Central memory CD8-positive, alpha-beta T cell (primary cell): ENCODE results near the gene MEAF6.

ENCODE experiments used
- ATAC-seq: fragments of 150-1000 bp; cut with Tn5 transposase; replicated peaks from 2 replicates; pipeline ENCODE4 v1.10.0; 2022; ENCODE audit warnings: mild to moderate bottlenecking, moderate FRiP score, moderate number of reproducible peaks; ENCODE audit not compliant: poor library complexity, severe bottlenecking; ENCODE audit errors: extremely low read depth
- DNase-seq, 2 donors: peaks; one replicate each; pipeline ENCODE4 v3.0.0; 2021; ENCODE audit warnings: low spot score in 2 of 2
- H3K27ac Mint-ChIP-seq: one replicate; pipeline ENCODE4 v1.8.0; 2022; ENCODE audit warnings: low read depth, mild to moderate bottlenecking, moderate library complexity, mixed read lengths
- H3K27me3 Mint-ChIP-seq: one replicate; pipeline ENCODE4 v1.8.0; 2022; ENCODE audit warnings: mixed read lengths
- H3K36me3 Mint-ChIP-seq: one replicate; pipeline ENCODE4 v1.8.0; 2022; ENCODE audit warnings: mild to moderate bottlenecking, moderate library complexity, mixed read lengths; ENCODE audit not compliant: insufficient read depth
- H3K4me1 Mint-ChIP-seq: one replicate; pipeline ENCODE4 v1.8.0; 2022; ENCODE audit warnings: mixed read lengths
- H3K4me3 Mint-ChIP-seq: one replicate; pipeline ENCODE4 v1.8.0; 2022; ENCODE audit warnings: mild to moderate bottlenecking, moderate library complexity, mixed read lengths
- H3K9me3 Mint-ChIP-seq: one replicate; pipeline ENCODE4 v1.8.0; 2022; ENCODE audit warnings: mixed read lengths

The MEAF6 gene

GRCh38 chr1:37452416-37452815 lies 62.1 kb downstream of the MEAF6 start:
- H3K9me3 Mint-ChIP-seq = no peaks in the 10 kb centered on the region
- no peak overlapping the region for H3K27ac Mint-ChIP-seq
- ATAC-seq (no peak), DNase-seq (no peak)
- no peak overlapping the region for H3K4me3 Mint-ChIP-seq
- H3K4me1 Mint-ChIP-seq = peaks cover 16% of the 10 kb centered on the region
- H3K27me3 Mint-ChIP-seq = peaks cover 15% of the 10 kb centered on the region
- H3K36me3 Mint-ChIP-seq = peaks cover 4% of the 10 kb centered on the region

GRCh38 chr1:37449936-37450335 lies 64.6 kb downstream of the MEAF6 start:
- Mint-ChIP-seq H3K27ac (no peak overlapping the region), H3K4me3 (no peak overlapping the region)

GRCh38 chr1:37448691-37449417 lies 65.7 kb downstream of the MEAF6 start:
- Mint-ChIP-seq H3K27me3 (peaks cover 30% of the 10 kb centered on the region), H3K9me3 (no peaks in the 10 kb centered on the region), H3K4me3 (no peak overlapping the region), H3K36me3 (peaks cover 2% of the 10 kb centered on the region), H3K4me1 (peaks cover 10% of the 10 kb centered on the region), H3K27ac (no peak overlapping the region)
- ATAC-seq (no peak), DNase-seq (no peak)

More at GRCh38 chr1:37449936-37450335, 64.6 kb downstream of the MEAF6 start:
- ATAC-seq (peak; percentile 52), DNase-seq (no peak)
- peaks cover 30% of the 10 kb centered on the region for H3K27me3 Mint-ChIP-seq
- H3K9me3 Mint-ChIP-seq = no peaks in the 10 kb centered on the region
- H3K4me1 Mint-ChIP-seq = peaks cover 14% of the 10 kb centered on the region
- H3K36me3 Mint-ChIP-seq = peaks cover 4% of the 10 kb centered on the region

- DNase-seq (no peak), ATAC-seq (no peak)
- no peak overlapping the region for H3K4me3 Mint-ChIP-seq
These were observed 66.4 kb downstream of the MEAF6 start for GRCh38 chr1:37448185-37448584.

GRCh38 chr1:37446874-37447273 lies 67.7 kb downstream of the MEAF6 start:
- ATAC-seq (no peak), DNase-seq (no peak)
- H3K4me1 Mint-ChIP-seq = peaks cover 10% of the 10 kb centered on the region
- peaks cover 44% of the 10 kb centered on the region for H3K27me3 Mint-ChIP-seq
- no peaks in the 10 kb centered on the region for H3K9me3 Mint-ChIP-seq
- peaks cover 3% of the 10 kb centered on the region for H3K36me3 Mint-ChIP-seq
- H3K4me3 Mint-ChIP-seq = no peak overlapping the region
- H3K27ac Mint-ChIP-seq = no peak overlapping the region

More at GRCh38 chr1:37448185-37448584, 66.4 kb downstream of the MEAF6 start:
- no peaks in the 10 kb centered on the region for H3K36me3 Mint-ChIP-seq
- no peak overlapping the region for H3K27ac Mint-ChIP-seq
- H3K27me3 Mint-ChIP-seq = peaks cover 32% of the 10 kb centered on the region
- H3K9me3 Mint-ChIP-seq = no peaks in the 10 kb centered on the region
- peaks cover 10% of the 10 kb centered on the region for H3K4me1 Mint-ChIP-seq

- Mint-ChIP-seq H3K4me3 (no peak overlapping the region), H3K36me3 (peaks cover 3% of the 10 kb centered on the region), H3K9me3 (no peaks in the 10 kb centered on the region), H3K4me1 (no peaks in the 10 kb centered on the region), H3K27ac (no peak overlapping the region), H3K27me3 (peaks cover 59% of the 10 kb centered on the region)
- no peak for DNase-seq
- no peak for ATAC-seq
These were observed 71.9 kb downstream of the MEAF6 start for GRCh38 chr1:37442644-37443043.
